AG04449 (cell line): ENCODE data around the gene STT3B.

Experiments
- CTCF ChIA-PET: fragments of 350-600 bp; formaldehyde crosslinking; extraction: SDS; loops from one replicate; lab custom pipeline; 2021; ENCODE audit warnings: antibody characterized with exemption; lab: Yijun Ruan, JAX
- POLR2A ChIA-PET: fragments of 400-600, 350-600 bp; formaldehyde crosslinking; extraction: SDS; loops from one replicate; lab custom pipeline; 2020; ENCODE audit warnings: antibody characterized with exemption, inconsistent platforms; lab: Yijun Ruan, JAX
- DNase-seq: peaks from one replicate; pipeline ENCODE4 v3.0.0-alpha.2; 2010; ENCODE audit warnings: low read depth, low spot score
- H3K4me3 ChIP-seq: 2 replicates; pipeline ENCODE4 v1.5.1; 2011; ENCODE audit warnings: low read depth, mild to moderate bottlenecking, control low read depth, low read length
- CTCF ChIP-seq: IDR thresholded peaks from one replicate; pipeline ENCODE4 v1.5.1; 2011; ENCODE audit warnings: mild to moderate bottlenecking, moderate library complexity, low read length, control low read depth, inconsistent platforms; ENCODE audit not compliant: insufficient read depth; ENCODE audit errors: missing control alignments

The STT3B gene

GRCh38 chr3:31539275-31539674 lies 6.5 kb downstream of the STT3B start:
- no peak for DNase-seq
- ChIA-PET POLR2A (no interaction called here), CTCF (interaction anchor here (1.5 to 2.2 kb wide), 3 partner anchors 8 to 229 kb away, joined by 5 to 10 read pairs (median 6); no protein-coding TSS in a partner anchor)
- no peak for TF ChIP-seq CTCF
- H3K4me3 ChIP-seq, result no peak overlapping the region

GRCh38 chr3:31541089-31541488 lies 8.4 kb downstream of the STT3B start:
- H3K4me3 ChIP-seq, result no peak overlapping the region
- no peak for DNase-seq
- CTCF ChIA-PET, result interaction anchor here (2.2 kb wide), 1 partner anchor 9 kb away, joined by 10 read pairs; no protein-coding TSS in a partner anchor
- TF ChIP-seq CTCF, result no peak
- POLR2A ChIA-PET, result no interaction called here

- CTCF ChIA-PET, result no interaction called here
- TF ChIP-seq CTCF, result no peak
- DNase-seq, result no peak
- no peak overlapping the region for H3K4me3 ChIP-seq
- POLR2A ChIA-PET, result no interaction called here
These were observed 9.5 kb downstream of the STT3B start for GRCh38 chr3:31542246-31542645.

- no peak overlapping the region for H3K4me3 ChIP-seq
- no peak for TF ChIP-seq CTCF
- DNase-seq, result no peak
- POLR2A ChIA-PET, result no interaction called here
- CTCF ChIA-PET, result no interaction called here
These were observed 10.7 kb downstream of the STT3B start for GRCh38 chr3:31543375-31543774.

GRCh38 chr3:31544634-31545033 lies 11.9 kb downstream of the STT3B start:
- ChIA-PET CTCF (interaction anchor here (2.4 kb wide), 1 partner anchor 8 kb away, joined by 13 read pairs; no protein-coding TSS in a partner anchor), POLR2A (no interaction called here)
- DNase-seq, result no peak
- no peak for TF ChIP-seq CTCF
- no peak overlapping the region for H3K4me3 ChIP-seq

- CTCF ChIA-PET, result interaction anchor here (1.0 to 2.4 kb wide), 4 partner anchors 9 to 222 kb away, joined by 3 to 13 read pairs (median 4); no protein-coding TSS in a partner anchor
- no peak for TF ChIP-seq CTCF
- POLR2A ChIA-PET, result no interaction called here
- DNase-seq, result no peak
- H3K4me3 ChIP-seq, result no peak overlapping the region
These were observed 13.4 kb downstream of the STT3B start for GRCh38 chr3:31546162-31546561.
